Stimulated activated naive CD8-positive, alpha-beta T cell treated with anti-CD3 and anti-CD28 coated beads, Interleukin-15, amount 100 ng/mL, for 72 hours (primary cell): ENCODE measurements around the gene AHRR.
"Not testable (repeated sequence)": the region's sequence is repeated elsewhere in the genome, so short reads cannot be mapped to it uniquely, and the experiment has no call there.

Experiments used
- ATAC-seq: fragments of 150-1000 bp; cut with Tn5 transposase; 2 replicates; pipeline ENCODE4 v1.10.0; 2021; ENCODE audit warnings: mild to moderate bottlenecking, moderate library complexity
- DNase-seq, 2 donors: peaks; one replicate each; pipeline ENCODE4 v3.0.0; 2021 to 2022
- H3K27ac Mint-ChIP-seq, 2 donors: one replicate each; pipeline ENCODE4 v1.8.0; 2022; ENCODE audit warnings: mild to moderate bottlenecking in 2 of 2, mixed read lengths in 2 of 2, moderate library complexity in 2 of 2
- H3K27me3 Mint-ChIP-seq: one replicate; pipeline ENCODE4 v1.8.0; 2022; ENCODE audit warnings: mixed read lengths
- H3K4me1 Mint-ChIP-seq: one replicate; pipeline ENCODE4 v1.8.0; 2022; ENCODE audit warnings: mild to moderate bottlenecking, mixed read lengths
- H3K4me3 Mint-ChIP-seq, 2 donors: one replicate each; pipeline ENCODE4 v1.8.0; 2022; ENCODE audit warnings: mild to moderate bottlenecking in 2 of 2, mixed read lengths in 2 of 2, moderate library complexity in 1 of 2
- H3K9me3 Mint-ChIP-seq, 2 donors: one replicate each; pipeline ENCODE4 v1.8.0; 2022; ENCODE audit warnings: mixed read lengths in 2 of 2

Gene AHRR

GRCh38 chr5:299921-300320 is 21.6 kb upstream of the AHRR start:
- not testable (repeated sequence) for ATAC-seq, DNase-seq

GRCh38 chr5:300691-301435 is 20.7 kb upstream of the AHRR start:
- not testable (repeated sequence) for ATAC-seq, H3K27me3 Mint-ChIP-seq, DNase-seq, H3K27ac Mint-ChIP-seq, H3K9me3 Mint-ChIP-seq, H3K4me3 Mint-ChIP-seq
- peaks cover 58% of the 10 kb centered on the region for H3K4me1 Mint-ChIP-seq

More at GRCh38 chr5:299921-300320, 21.6 kb upstream of the AHRR start:
- not testable (repeated sequence) for H3K4me3 Mint-ChIP-seq, H3K27ac Mint-ChIP-seq, H3K9me3 Mint-ChIP-seq, H3K27me3 Mint-ChIP-seq
- H3K4me1 Mint-ChIP-seq = peaks cover 62% of the 10 kb centered on the region

GRCh38 chr5:302416-302815 is 19.1 kb upstream of the AHRR start:
- H3K27me3 Mint-ChIP-seq, DNase-seq, H3K4me3 Mint-ChIP-seq, ATAC-seq, H3K27ac Mint-ChIP-seq, H3K9me3 Mint-ChIP-seq: not testable (repeated sequence)
- H3K4me1 Mint-ChIP-seq = peaks cover 43% of the 10 kb centered on the region

GRCh38 chr5:302966-303365 is 18.5 kb upstream of the AHRR start:
- ATAC-seq = no peak

GRCh38 chr5:303741-304140 is 17.8 kb upstream of the AHRR start:
- not testable (repeated sequence) for DNase-seq, H3K27ac Mint-ChIP-seq, H3K9me3 Mint-ChIP-seq, H3K4me3 Mint-ChIP-seq, H3K27me3 Mint-ChIP-seq, ATAC-seq
- H3K4me1 Mint-ChIP-seq = peaks cover 34% of the 10 kb centered on the region

More at GRCh38 chr5:302966-303365, 18.5 kb upstream of the AHRR start:
- Mint-ChIP-seq H3K9me3 (no peaks in the 10 kb centered on the region), H3K27ac (no peak overlapping the region), H3K4me1 (peaks cover 37% of the 10 kb centered on the region), H3K27me3 (no peaks in the 10 kb centered on the region), H3K4me3 (no peak overlapping the region)
- no peak for DNase-seq

- Mint-ChIP-seq H3K27ac (no peak overlapping the region), H3K27me3 (no peaks in the 10 kb centered on the region), H3K9me3 (no peaks in the 10 kb centered on the region), H3K4me1 (peaks cover 28% of the 10 kb centered on the region), H3K4me3 (no peak overlapping the region)
- ATAC-seq = no peak
- no peak for DNase-seq
Observed at GRCh38 chr5:305050-305449, 16.5 kb upstream of the AHRR start.

- Mint-ChIP-seq H3K27me3 (no peaks in the 10 kb centered on the region), H3K9me3 (no peaks in the 10 kb centered on the region), H3K4me3 (no peak overlapping the region), H3K27ac (no peak overlapping the region), H3K4me1 (peaks cover 28% of the 10 kb centered on the region)
- ATAC-seq = no peak
- no peak for DNase-seq
Observed at GRCh38 chr5:305459-305858, 16.1 kb upstream of the AHRR start.

- DNase-seq (no peak), ATAC-seq (no peak)
- H3K27me3 Mint-ChIP-seq = no peaks in the 10 kb centered on the region
- H3K9me3 Mint-ChIP-seq = no peaks in the 10 kb centered on the region
- H3K4me3 Mint-ChIP-seq = no peak overlapping the region
- H3K4me1 Mint-ChIP-seq = peaks cover 23% of the 10 kb centered on the region
- H3K27ac Mint-ChIP-seq = peak overlapping the region in 1 of 2 donors; percentile 37
Observed at GRCh38 chr5:306011-306805, 15.3 kb upstream of the AHRR start.

GRCh38 chr5:307306-307705 is 14.2 kb upstream of the AHRR start:
- H3K4me1 Mint-ChIP-seq = peaks cover 12% of the 10 kb centered on the region
- H3K27ac Mint-ChIP-seq = no peak overlapping the region
- no peak overlapping the region for H3K4me3 Mint-ChIP-seq
- no peaks in the 10 kb centered on the region for H3K27me3 Mint-ChIP-seq
- H3K9me3 Mint-ChIP-seq = no peaks in the 10 kb centered on the region
- no peak for ATAC-seq
- DNase-seq = no peak

GRCh38 chr5:307794-308579 is 13.5 kb upstream of the AHRR start:
- H3K27ac Mint-ChIP-seq = no peak overlapping the region
- H3K9me3 Mint-ChIP-seq = no peaks in the 10 kb centered on the region
- H3K27me3 Mint-ChIP-seq = no peaks in the 10 kb centered on the region
- H3K4me1 Mint-ChIP-seq = peaks cover 5% of the 10 kb centered on the region
- DNase-seq = no peak
- ATAC-seq = no peak
- no peak overlapping the region for H3K4me3 Mint-ChIP-seq

- DNase-seq = peak in 1 of 2 donors; percentile 5
- Mint-ChIP-seq H3K9me3 (no peaks in the 10 kb centered on the region), H3K4me3 (no peak overlapping the region), H3K4me1 (no peaks in the 10 kb centered on the region), H3K27ac (no peak overlapping the region), H3K27me3 (no peaks in the 10 kb centered on the region)
- ATAC-seq = no peak
Observed at GRCh38 chr5:308672-309271, 12.7 kb upstream of the AHRR start.

- H3K4me1 Mint-ChIP-seq, H3K4me3 Mint-ChIP-seq, ATAC-seq, H3K9me3 Mint-ChIP-seq, H3K27me3 Mint-ChIP-seq, H3K27ac Mint-ChIP-seq: not testable (repeated sequence)
- DNase-seq = peak in 1 of 2 donors; percentile 5
Observed at GRCh38 chr5:309831-310230, 11.7 kb upstream of the AHRR start.

GRCh38 chr5:310516-310915 is 11.0 kb upstream of the AHRR start:
- no peak overlapping the region for H3K27ac Mint-ChIP-seq
- no peaks in the 10 kb centered on the region for H3K9me3 Mint-ChIP-seq
- H3K4me1 Mint-ChIP-seq = no peaks in the 10 kb centered on the region
- DNase-seq = peak in 1 of 2 donors; percentile 6
- no peak for ATAC-seq
- H3K4me3 Mint-ChIP-seq = no peak overlapping the region
- H3K27me3 Mint-ChIP-seq = no peaks in the 10 kb centered on the region

- Mint-ChIP-seq H3K4me3 (no peak overlapping the region), H3K4me1 (peaks cover under 1% of the 10 kb centered on the region), H3K9me3 (no peaks in the 10 kb centered on the region), H3K27ac (peak overlapping the region in 1 of 2 donors; percentile 69), H3K27me3 (no peaks in the 10 kb centered on the region)
- DNase-seq (peak in 1 of 2 donors; percentile 3), ATAC-seq (no peak)
Observed at GRCh38 chr5:310941-311434, 10.5 kb upstream of the AHRR start.

GRCh38 chr5:311963-312362 is 9.6 kb upstream of the AHRR start:
- peak overlapping the region in 1 of 2 donors; percentile 54 for H3K27ac Mint-ChIP-seq
- peaks cover 11% of the 10 kb centered on the region for H3K4me1 Mint-ChIP-seq
- no peaks in the 10 kb centered on the region for H3K27me3 Mint-ChIP-seq
- no peak for ATAC-seq
- no peak for DNase-seq
- H3K9me3 Mint-ChIP-seq = no peaks in the 10 kb centered on the region
- no peak overlapping the region for H3K4me3 Mint-ChIP-seq
